Astrocyte (in vitro differentiated cells and primary cell): ENCODE measurements around the gene CARD8. TPM values are rescaled to one million over a fixed set of nuclear protein-coding genes. Genes with fewer than 3 reads are reported as not detected.

Experiments
- DNase-seq: peaks from one replicate; pipeline ENCODE4 v3.0.0-alpha.2; 2010; ENCODE audit warnings: low read depth
- FAIRE-seq: peaks from 2 replicates; lab custom pipeline; 2011; peaks lifted over from hg19 to GRCh38; lab: Jason Lieb, UNC
- H2AFZ ChIP-seq: 2 replicates; pipeline ENCODE4 v1.6.0; 2012; ENCODE audit warnings: low read depth, low read length, inconsistent platforms
- H3K27ac ChIP-seq: 2 replicates; pipeline ENCODE4 v1.5.1; 2011; ENCODE audit warnings: low read depth, low read length, inconsistent platforms
- H3K27me3 ChIP-seq: 2 replicates; pipeline ENCODE4 v1.6.0; 2011; ENCODE audit warnings: low read length, inconsistent platforms; ENCODE audit not compliant: insufficient read depth
- H3K36me3 ChIP-seq: 2 replicates; pipeline ENCODE4 v1.5.1; 2011; ENCODE audit warnings: low read length, inconsistent platforms; ENCODE audit not compliant: insufficient read depth
- H3K4me1 ChIP-seq: 2 replicates; pipeline ENCODE4 v1.5.1; 2011; ENCODE audit warnings: low read length, inconsistent platforms; ENCODE audit not compliant: insufficient read depth
- H3K4me2 ChIP-seq: 2 replicates; pipeline ENCODE4 v1.6.0; 2012; ENCODE audit warnings: low read length, inconsistent platforms
- H3K4me3 ChIP-seq: 2 replicates; pipeline ENCODE4 v1.5.1; 2011; ENCODE audit warnings: low read depth, mild to moderate bottlenecking, low read length, inconsistent platforms; ENCODE audit not compliant: insufficient read depth
- H3K79me2 ChIP-seq: 2 replicates; pipeline ENCODE4 v1.6.0; 2012; ENCODE audit warnings: mild to moderate bottlenecking, low read length, inconsistent platforms; ENCODE audit not compliant: insufficient read depth
- H3K9ac ChIP-seq: 2 replicates; pipeline ENCODE4 v1.6.0; 2012; ENCODE audit warnings: mild to moderate bottlenecking, low read length, inconsistent platforms
- H3K9me3 ChIP-seq: 2 replicates; pipeline ENCODE4 v1.5.1; 2012; ENCODE audit warnings: low read depth, mild to moderate bottlenecking, low read length, inconsistent platforms; ENCODE audit not compliant: insufficient read depth
- H4K20me1 ChIP-seq: 2 replicates; pipeline ENCODE4 v1.6.0; 2012; ENCODE audit warnings: low read length, inconsistent platforms; ENCODE audit not compliant: insufficient read depth
- H3K27ac Mint-ChIP-seq: one replicate; pipeline ENCODE4 v1.8.0; 2021; ENCODE audit warnings: mild to moderate bottlenecking, mixed read lengths; ENCODE audit not compliant: unreplicated experiment
- H3K27me3 Mint-ChIP-seq: one replicate; pipeline ENCODE4 v1.8.0; 2021; ENCODE audit warnings: low read depth, mixed read lengths; ENCODE audit not compliant: unreplicated experiment
- H3K36me3 Mint-ChIP-seq: one replicate; pipeline ENCODE4 v1.8.0; 2021; ENCODE audit warnings: low read depth, mixed read lengths; ENCODE audit not compliant: unreplicated experiment
- H3K4me1 Mint-ChIP-seq: one replicate; pipeline ENCODE4 v1.8.0; 2021; ENCODE audit warnings: low read depth, mixed read lengths; ENCODE audit not compliant: unreplicated experiment
- H3K4me3 Mint-ChIP-seq: one replicate; pipeline ENCODE4 v1.8.0; 2021; ENCODE audit warnings: mild to moderate bottlenecking, moderate library complexity, mixed read lengths; ENCODE audit not compliant: unreplicated experiment
- H3K9me3 Mint-ChIP-seq: one replicate; pipeline ENCODE4 v1.8.0; 2021; ENCODE audit warnings: mild to moderate bottlenecking, mixed read lengths; ENCODE audit not compliant: unreplicated experiment
- EZH2 ChIP-seq: IDR thresholded peaks from 2 replicates; pipeline ENCODE4 v1.6.1; 2012; ENCODE audit warnings: mild to moderate bottlenecking, low read length, inconsistent platforms; ENCODE audit not compliant: insufficient read depth
- total RNA-seq: library from RNA; stranded (reverse); gene quantifications from 2 replicates; pipeline ENCODE4 v1.2.1, GENCODE V29; 2021
- TF ChIP-seq, protein P1 (sequence below): IDR thresholded peaks from 2 replicates; pipeline ENCODE4 v1.5.1; 2011; ENCODE audit warnings: low read depth, mild to moderate bottlenecking, inconsistent platforms, low read length, moderate library complexity; ENCODE audit not compliant: insufficient read depth

The CARD8 gene
- total RNA-seq, 1 donor from 2014 or later = 26.3 TPM

DNA sequence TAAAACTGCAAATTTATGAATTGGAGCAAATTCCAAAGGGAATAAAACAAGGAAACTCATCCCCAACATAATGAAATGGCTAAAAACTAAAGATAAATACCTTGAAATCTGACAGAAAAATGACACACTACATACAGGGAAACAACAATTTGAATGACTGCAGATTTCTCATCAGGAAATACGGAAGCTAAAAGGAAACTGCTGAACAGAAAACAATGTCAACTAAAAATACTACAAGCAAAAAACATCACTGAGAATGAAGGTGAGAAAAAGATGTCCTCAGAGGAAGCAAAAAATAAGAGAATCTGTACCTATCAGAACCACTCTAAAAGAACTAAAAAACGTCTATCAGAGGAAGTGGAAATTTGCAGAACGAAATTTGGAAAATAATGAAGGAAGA, 45.7 kb downstream of the CARD8 start:
- TF ChIP-seq, protein P1, sequence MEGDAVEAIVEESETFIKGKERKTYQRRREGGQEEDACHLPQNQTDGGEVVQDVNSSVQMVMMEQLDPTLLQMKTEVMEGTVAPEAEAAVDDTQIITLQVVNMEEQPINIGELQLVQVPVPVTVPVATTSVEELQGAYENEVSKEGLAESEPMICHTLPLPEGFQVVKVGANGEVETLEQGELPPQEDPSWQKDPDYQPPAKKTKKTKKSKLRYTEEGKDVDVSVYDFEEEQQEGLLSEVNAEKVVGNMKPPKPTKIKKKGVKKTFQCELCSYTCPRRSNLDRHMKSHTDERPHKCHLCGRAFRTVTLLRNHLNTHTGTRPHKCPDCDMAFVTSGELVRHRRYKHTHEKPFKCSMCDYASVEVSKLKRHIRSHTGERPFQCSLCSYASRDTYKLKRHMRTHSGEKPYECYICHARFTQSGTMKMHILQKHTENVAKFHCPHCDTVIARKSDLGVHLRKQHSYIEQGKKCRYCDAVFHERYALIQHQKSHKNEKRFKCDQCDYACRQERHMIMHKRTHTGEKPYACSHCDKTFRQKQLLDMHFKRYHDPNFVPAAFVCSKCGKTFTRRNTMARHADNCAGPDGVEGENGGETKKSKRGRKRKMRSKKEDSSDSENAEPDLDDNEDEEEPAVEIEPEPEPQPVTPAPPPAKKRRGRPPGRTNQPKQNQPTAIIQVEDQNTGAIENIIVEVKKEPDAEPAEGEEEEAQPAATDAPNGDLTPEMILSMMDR = no peak
- no peak for TF ChIP-seq EZH2
- H3K79me2 ChIP-seq = peaks cover under 1% of the 10 kb centered on the region
- Mint-ChIP-seq H3K4me1 (no peaks in the 10 kb centered on the region), H3K27me3 (no peaks in the 10 kb centered on the region), H3K4me3 (no peak overlapping the region), H3K36me3 (peaks cover 5% of the 10 kb centered on the region), H3K9me3 (peaks cover 2% of the 10 kb centered on the region), H3K27ac (no peak overlapping the region)
- no peaks in the 10 kb centered on the region for H4K20me1 ChIP-seq
- H3K27ac ChIP-seq = no peak overlapping the region
- no peak overlapping the region for H2AFZ ChIP-seq
- H3K4me1 ChIP-seq = no peaks in the 10 kb centered on the region
- H3K27me3 ChIP-seq = no peaks in the 10 kb centered on the region
- no peak overlapping the region for H3K4me3 ChIP-seq
- H3K9ac ChIP-seq = no peak overlapping the region
- no peaks in the 10 kb centered on the region for H3K9me3 ChIP-seq
- H3K4me2 ChIP-seq = no peak overlapping the region
- H3K36me3 ChIP-seq = no peaks in the 10 kb centered on the region
- DNase-seq = no peak
- no peak for FAIRE-seq

DNA sequence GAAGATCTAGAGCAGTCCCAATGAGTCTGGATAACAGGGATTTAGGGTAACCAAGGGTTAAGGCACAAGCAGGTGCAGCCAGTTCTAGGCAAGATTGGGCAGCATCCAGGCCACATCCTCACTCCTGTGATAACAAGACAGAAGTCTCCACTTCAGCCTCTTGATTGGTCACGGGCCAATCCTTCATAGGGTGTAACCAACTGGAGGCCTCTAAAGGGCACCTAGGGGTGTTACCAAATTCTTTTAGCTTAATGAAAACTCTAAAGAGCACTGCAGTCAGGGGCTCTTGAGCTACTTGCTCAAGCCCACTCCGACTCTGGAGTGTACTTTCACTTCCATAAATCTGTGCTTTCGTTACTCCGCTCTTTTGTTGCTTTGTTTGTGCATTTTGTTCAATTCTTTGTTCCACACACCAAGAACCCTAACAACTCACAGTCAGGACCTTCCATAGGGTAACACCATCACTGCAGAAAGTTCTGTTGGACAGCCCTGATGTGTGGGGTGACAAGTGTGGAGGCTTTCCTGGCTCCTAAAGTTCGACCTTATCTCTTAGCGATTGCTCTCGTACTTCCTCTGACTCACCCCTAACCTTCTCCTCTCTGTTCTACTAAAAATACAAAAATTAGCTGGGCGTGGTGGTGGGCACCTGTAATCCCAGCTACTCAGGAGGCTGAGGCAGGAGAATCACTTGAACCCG, 49.2 kb downstream of the CARD8 start:
- Histone ChIP-seq H3K36me3 (no peaks in the 10 kb centered on the region), H3K4me3 (no peak overlapping the region), H3K4me2 (no peak overlapping the region), H3K27ac (no peak overlapping the region), H3K27me3 (no peaks in the 10 kb centered on the region), H2AFZ (no peak overlapping the region), H3K4me1 (peaks cover 7% of the 10 kb centered on the region), H3K9me3 (no peaks in the 10 kb centered on the region), H3K9ac (no peak overlapping the region), H3K79me2 (peaks cover 2% of the 10 kb centered on the region), H4K20me1 (no peaks in the 10 kb centered on the region)
- DNase-seq = no peak
- no peaks in the 10 kb centered on the region for H3K27me3 Mint-ChIP-seq
- H3K4me3 Mint-ChIP-seq = peak overlapping the region; percentile 45
- FAIRE-seq = no peak
- H3K9me3 Mint-ChIP-seq = peaks cover 2% of the 10 kb centered on the region
- TF ChIP-seq EZH2 = no peak
- no peak overlapping the region for H3K27ac Mint-ChIP-seq
- H3K36me3 Mint-ChIP-seq = peaks cover 4% of the 10 kb centered on the region
- no peaks in the 10 kb centered on the region for H3K4me1 Mint-ChIP-seq

DNA sequence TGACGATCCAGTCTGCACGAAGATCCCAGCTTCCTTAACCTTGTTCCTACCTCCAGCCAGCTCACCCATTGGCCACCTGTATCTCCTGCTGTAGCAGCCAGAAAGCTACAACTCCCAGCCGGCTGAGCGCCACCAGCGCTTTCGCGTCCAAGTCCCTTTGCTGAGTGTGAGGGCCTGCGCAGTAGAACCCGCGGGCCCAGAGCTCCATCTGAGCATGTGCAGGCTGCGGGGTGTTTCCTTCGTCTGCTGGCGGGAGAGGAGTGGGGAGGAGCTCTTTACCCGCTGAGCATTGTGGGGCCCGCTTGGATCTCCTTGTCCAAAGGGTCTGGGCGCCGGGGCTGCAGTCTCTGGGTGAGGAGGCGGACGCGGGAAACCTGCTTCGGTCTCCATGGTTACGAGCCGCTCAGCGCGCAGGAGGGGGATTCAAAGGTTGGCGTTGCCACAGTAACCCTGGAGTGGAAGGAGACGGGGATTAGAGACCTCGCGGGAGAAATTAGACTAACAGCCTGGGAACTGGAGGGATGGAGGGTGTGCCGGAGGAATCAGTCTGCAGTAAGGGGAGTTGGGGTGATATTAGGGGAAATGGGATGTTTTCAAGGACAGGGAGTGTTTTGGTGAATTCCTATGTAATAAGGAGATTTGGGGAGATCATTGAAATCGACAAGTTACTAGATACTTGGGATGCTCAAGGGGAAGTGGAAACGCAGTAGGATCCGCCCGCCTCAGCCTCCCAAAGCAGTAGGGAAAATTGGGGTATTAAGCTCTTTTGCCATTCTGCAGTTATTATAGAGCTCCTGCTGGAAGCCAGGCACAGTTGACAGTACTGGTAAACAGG, 51.7 kb downstream of the CARD8 start:
- Mint-ChIP-seq H3K9me3 (peaks cover 2% of the 10 kb centered on the region), H3K36me3 (peaks cover 3% of the 10 kb centered on the region), H3K27me3 (no peaks in the 10 kb centered on the region), H3K4me3 (no peak overlapping the region), H3K4me1 (no peaks in the 10 kb centered on the region), H3K27ac (no peak overlapping the region)
- peak; percentile 93 for DNase-seq
- Histone ChIP-seq H4K20me1 (no peaks in the 10 kb centered on the region), H3K4me2 (peak overlapping the region; percentile 99), H3K9me3 (no peaks in the 10 kb centered on the region), H3K4me3 (peak overlapping the region; percentile 79), H2AFZ (peak overlapping the region; percentile 84), H3K27me3 (no peaks in the 10 kb centered on the region), H3K79me2 (peaks cover 2% of the 10 kb centered on the region), H3K4me1 (peaks cover 7% of the 10 kb centered on the region), H3K36me3 (no peaks in the 10 kb centered on the region), H3K27ac (peak overlapping the region; percentile 47), H3K9ac (peak overlapping the region; percentile 90)
- FAIRE-seq = no peak
- TF ChIP-seq, protein P1 = no peak
- no peak for TF ChIP-seq EZH2
